Right atrium auricular region (tissue), 2 donors: ENCODE measurements around the gene SYNDIG1. TPM values are rescaled to one million over a fixed set of nuclear protein-coding genes. Genes with fewer than 3 reads are reported as not detected.

ENCODE experiments used
- DNase-seq: peaks from one replicate; pipeline ENCODE4 v3.0.0-alpha.2; 2019; ENCODE audit warnings: low spot score
- H3K27ac ChIP-seq, 2 donors: fragments of 200-600 bp; sonication (generic); 1 replicate in 1 of 2; 2 replicates in 1 of 2; pipeline ENCODE4 v1.5.1; 2016 to 2019
- H3K27me3 ChIP-seq, 2 donors: fragments of 200-600 bp; sonication (generic); one replicate each; pipeline versions ENCODE4 v1.5.1 to v1.6.0; 2017 to 2019
- H3K36me3 ChIP-seq: fragments of 200-600 bp; sonication (generic); one replicate; pipeline ENCODE4 v1.5.1; 2016
- H3K4me1 ChIP-seq, 2 donors: fragments of 200-600 bp; sonication (generic); one replicate each; pipeline versions ENCODE4 v1.5.1 to v1.6.0; 2017 to 2019
- H3K4me3 ChIP-seq, 2 donors: fragments of 200-600 bp; sonication (generic); 1 replicate in 1 of 2; 2 replicates in 1 of 2; pipeline ENCODE4 v1.5.1; 2017 to 2019; ENCODE audit warnings: mild to moderate bottlenecking in 1 of 2, moderate library complexity in 1 of 2
- H3K9me3 ChIP-seq, 2 donors: fragments of 200-600 bp; sonication (generic); one replicate each; pipeline ENCODE4 v1.5.1; 2019
- CTCF ChIP-seq, 2 donors: fragments of 200-600 bp; sonication (generic); IDR thresholded peaks; one replicate each; pipeline ENCODE4 v1.5.1; 2019; ENCODE audit warnings: antibody characterized with exemption in 2 of 2
- total RNA-seq, 2 donors: library from RNA; depleted of rRNA; stranded (reverse); fragments of >200 nt; gene quantifications; one replicate each; pipeline ENCODE4 v1.1.0, GENCODE V29; 2016

SYNDIG1 gene
- total RNA-seq, 2 donors from 2014 or later, result 21.7 to 38.1 TPM

DNA sequence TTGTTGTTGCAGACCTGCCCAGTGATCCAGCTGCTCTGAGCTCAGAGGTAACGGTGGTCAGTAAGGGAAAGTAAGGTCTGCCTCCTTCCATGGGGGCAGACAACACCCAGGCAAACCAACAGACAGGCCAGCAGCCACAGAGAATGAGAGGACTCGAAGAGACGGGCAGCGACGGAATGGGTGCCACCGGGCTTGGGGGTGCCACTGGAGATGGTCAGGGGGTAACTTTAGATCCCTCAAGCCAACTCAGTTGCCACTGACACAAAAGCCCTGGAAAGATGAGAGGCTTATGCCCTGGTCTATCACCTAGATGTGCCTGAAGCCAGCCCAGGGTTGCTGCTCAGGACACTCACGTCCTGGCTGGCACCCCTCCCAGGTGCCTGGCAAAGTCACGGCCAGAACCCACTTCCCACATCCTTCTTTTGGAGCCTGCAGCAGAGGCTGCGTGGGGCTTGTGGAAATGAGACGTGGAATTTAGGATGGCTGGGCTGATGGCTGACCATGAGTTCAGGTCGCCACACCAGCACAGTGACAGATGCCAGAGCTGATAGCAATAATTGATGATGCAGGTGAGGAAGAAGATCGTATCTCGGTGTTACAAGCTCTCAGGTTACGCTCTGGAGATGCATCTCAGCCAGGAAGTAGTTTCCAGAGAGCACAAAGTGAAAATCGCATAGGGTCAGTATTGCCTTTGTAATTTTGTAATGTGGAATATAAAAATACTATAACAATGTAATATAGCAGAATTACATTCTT lies 209.1 kb downstream of the SYNDIG1 start:
- Histone ChIP-seq H3K4me1 (no peaks in the 10 kb centered on the region), H3K4me3 (no peak overlapping the region), H3K27me3 (no peaks in the 10 kb centered on the region), H3K36me3 (no peaks in the 10 kb centered on the region), H3K27ac (no peak overlapping the region), H3K9me3 (no peaks in the 10 kb centered on the region)
- DNase-seq, result no peak
- TF ChIP-seq CTCF (IDR thresholded peaks at IDR 0.05), result no peak

DNA sequence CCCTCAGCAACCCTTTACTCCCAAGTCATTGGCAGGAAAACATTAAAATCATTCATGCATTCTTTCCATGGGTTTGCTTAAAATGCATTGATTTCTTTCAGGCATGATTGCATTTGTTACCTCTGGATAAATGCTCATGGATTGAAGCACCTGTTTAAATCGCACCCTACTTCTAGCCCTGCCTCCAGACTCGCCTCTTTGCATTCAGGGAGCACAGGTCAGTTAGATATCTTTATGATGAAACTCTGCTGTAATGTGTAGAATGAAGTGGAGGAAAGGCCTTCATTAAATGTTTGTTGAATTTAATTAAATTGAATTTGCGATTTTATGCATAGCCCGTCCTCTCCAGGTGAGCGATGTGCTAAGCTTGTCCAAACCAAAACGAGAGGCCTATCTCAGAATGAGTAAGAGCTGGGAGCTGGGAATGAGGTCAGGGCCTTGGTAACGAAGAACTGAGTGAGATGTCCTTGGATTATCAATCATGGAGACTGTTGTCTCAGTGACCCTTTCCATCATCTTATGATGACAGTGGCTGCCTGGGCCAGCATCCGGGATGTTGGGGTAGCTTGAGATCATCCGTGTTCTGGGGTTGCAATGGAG lies 210.1 kb downstream of the SYNDIG1 start:
- no peaks in the 10 kb centered on the region for H3K36me3 ChIP-seq
- no peak for TF ChIP-seq CTCF (IDR thresholded peaks at IDR 0.05)
- H3K9me3 ChIP-seq, result no peaks in the 10 kb centered on the region
- no peak overlapping the region for H3K27ac ChIP-seq
- no peak for DNase-seq
- H3K4me3 ChIP-seq, result no peak overlapping the region
- H3K27me3 ChIP-seq, result no peaks in the 10 kb centered on the region
- H3K4me1 ChIP-seq, result no peaks in the 10 kb centered on the region

GRCh38 chr20:24681634-24682495 lies 212.4 kb downstream of the SYNDIG1 start:
- Histone ChIP-seq H3K4me3 (no peak overlapping the region), H3K36me3 (no peaks in the 10 kb centered on the region), H3K4me1 (no peaks in the 10 kb centered on the region), H3K27ac (no peak overlapping the region), H3K27me3 (no peaks in the 10 kb centered on the region), H3K9me3 (no peaks in the 10 kb centered on the region)
- DNase-seq, result no peak
- TF ChIP-seq CTCF (IDR thresholded peaks at IDR 0.05), result no peak

DNA sequence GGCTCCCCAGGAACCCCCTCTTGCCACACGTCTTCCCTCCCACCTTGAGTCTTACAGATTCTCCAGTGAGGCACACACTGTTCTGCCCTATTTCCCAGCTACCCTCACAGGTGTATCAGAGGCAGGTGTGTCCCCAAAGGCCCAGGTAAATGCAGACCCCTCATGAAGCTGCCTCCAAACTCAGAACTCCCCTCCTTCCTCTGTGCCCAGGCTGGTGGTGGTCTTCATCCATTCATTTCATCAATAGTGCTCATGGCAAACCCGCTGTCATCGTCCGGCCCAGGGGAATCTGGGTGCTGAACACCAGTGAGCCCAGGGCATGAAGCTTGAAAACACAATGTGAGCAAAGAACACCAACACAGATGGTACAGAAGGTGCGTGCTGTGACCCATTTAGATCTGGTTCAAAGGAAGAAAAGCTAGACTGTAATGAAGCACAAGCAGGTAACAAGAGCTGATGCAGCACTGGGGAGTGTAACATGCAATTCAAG lies 213.1 kb downstream of the SYNDIG1 start:
- no peak overlapping the region for H3K4me3 ChIP-seq
- TF ChIP-seq CTCF (IDR thresholded peaks at IDR 0.05), result no peak
- H3K9me3 ChIP-seq, result peaks cover 0 to 3% of the 10 kb centered on the region in 2 donors
- H3K4me1 ChIP-seq, result no peaks in the 10 kb centered on the region
- H3K36me3 ChIP-seq, result no peaks in the 10 kb centered on the region
- H3K27me3 ChIP-seq, result no peaks in the 10 kb centered on the region
- DNase-seq, result no peak
- no peak overlapping the region for H3K27ac ChIP-seq

GRCh38 chr20:24683676-24684075 lies 214.2 kb downstream of the SYNDIG1 start:
- DNase-seq, result no peak
- peaks cover 0 to 11% of the 10 kb centered on the region in 2 donors for H3K9me3 ChIP-seq
- H3K36me3 ChIP-seq, result no peaks in the 10 kb centered on the region
- H3K27ac ChIP-seq, result no peak overlapping the region
- no peak for TF ChIP-seq CTCF (IDR thresholded peaks at IDR 0.05)
- H3K27me3 ChIP-seq, result no peaks in the 10 kb centered on the region
- no peaks in the 10 kb centered on the region for H3K4me1 ChIP-seq
- no peak overlapping the region for H3K4me3 ChIP-seq
